Globus pallidus (tissue), 1 donor: ENCODE results near the gene PJA1.

Experiments
- DNase-seq: peaks from one replicate; pipeline ENCODE4 v3.0.0-alpha.2; 2015; ENCODE audit warnings: low spot score

Gene PJA1

DNA sequence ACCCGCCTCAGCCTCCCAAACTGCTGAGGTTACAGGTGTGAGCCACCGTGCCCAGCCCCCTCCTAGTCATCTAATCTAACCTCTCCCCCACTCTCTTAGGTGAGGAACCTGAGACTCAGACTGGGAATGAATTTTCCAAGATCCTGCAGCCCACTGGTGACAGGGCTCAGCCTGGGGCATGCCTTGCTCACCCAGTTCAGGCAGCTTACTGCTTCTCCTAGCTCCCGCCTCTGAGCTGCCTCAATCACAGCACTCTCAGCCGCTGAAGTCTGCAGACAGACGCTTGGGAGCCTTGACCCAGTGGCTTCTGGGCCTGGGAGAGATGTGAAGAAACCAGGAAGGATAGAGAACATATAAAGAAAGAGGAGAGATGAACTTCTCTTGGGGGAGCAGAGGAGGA is 24.4 kb downstream of the PJA1 start:
- DNase-seq: no peak

DNA sequence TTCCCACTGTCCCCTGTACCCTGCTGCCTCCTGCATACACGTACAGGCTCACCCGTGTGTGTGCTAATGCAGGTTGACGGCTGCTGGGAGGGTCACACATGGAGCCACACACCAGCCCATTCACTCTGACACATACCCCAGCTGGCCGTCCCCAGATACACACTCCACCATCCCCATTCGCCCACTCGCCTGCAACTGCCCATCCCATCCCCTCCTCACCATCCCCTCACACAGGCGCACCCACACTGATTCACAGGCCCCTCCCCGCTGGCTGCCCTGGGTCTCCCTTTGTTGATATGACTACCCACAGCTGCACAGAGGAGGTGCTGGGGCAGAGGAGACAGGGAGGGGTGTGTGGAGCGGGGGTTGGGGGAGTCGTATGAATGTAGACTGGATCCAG is 25.7 kb downstream of the PJA1 start:
- DNase-seq: no peak

DNA sequence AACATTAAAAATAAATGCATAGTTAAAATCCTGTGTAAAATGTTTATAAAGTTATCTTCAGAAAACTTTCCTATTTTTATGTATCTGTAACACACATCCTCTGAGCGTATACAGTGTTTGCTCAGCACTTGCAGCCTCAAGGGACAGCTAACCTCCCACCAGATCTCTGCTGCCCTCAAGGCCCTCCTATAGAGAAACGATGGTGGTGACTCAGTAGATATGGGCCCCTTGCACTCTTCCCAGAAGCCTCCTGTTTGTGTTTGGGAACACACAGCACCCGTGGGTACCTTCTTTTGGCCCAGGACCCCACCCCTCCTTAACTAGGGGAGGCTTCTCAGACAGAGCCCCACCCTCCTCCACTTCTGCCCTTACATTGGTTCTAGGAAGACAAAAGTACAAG is 26.7 kb downstream of the PJA1 start:
- DNase-seq: no peak

DNA sequence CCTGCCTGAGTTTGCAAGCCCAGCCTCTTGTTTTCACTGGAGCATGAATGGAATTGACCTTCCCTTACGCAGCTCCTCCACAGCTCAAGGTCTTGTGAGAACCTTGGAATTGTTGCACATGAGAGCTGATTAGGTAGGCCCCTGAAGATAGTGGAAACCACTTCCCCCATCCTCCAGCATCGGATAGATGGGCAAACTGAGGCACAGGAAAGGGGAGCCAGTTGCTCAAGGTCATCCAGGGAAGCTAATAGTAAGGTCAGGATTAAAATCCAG is 27.2 kb downstream of the PJA1 start:
- no peak for DNase-seq

DNA sequence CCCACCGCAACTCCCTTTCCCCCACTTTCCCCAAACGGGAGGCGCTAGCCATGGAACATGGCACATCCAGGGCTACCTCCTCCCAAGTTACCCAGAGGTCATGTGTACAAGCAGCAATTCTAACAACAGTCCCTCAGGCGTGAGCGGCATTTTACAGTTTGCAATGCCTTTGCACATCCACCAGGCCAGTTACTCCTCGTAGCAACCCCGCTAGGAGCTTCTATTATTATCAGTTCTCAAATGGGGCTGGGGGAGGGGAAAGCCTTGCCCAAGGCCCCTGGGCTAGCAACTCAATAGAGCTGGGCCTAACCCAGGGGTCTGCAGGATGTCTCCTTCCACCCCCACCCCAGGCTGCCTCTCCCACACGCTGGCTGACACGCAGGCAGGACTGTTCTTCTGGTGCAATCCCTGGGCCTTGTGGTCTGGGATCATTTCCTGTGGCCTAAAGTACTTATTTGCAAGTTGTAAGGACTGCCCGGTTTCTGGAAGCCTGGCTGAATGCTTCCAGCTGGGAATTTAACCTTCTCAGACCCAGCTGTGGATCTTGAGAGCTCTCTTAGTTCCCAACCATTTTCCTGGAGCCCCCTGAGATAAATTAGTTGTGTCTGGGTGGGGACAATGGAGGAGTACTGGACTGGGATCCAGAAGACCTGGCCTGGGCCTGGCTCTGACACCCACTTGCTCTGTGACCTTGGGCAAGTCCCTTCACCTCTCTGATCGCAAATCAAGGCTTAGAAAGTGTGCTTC is 27.7 kb downstream of the PJA1 start:
- no peak for DNase-seq

DNA sequence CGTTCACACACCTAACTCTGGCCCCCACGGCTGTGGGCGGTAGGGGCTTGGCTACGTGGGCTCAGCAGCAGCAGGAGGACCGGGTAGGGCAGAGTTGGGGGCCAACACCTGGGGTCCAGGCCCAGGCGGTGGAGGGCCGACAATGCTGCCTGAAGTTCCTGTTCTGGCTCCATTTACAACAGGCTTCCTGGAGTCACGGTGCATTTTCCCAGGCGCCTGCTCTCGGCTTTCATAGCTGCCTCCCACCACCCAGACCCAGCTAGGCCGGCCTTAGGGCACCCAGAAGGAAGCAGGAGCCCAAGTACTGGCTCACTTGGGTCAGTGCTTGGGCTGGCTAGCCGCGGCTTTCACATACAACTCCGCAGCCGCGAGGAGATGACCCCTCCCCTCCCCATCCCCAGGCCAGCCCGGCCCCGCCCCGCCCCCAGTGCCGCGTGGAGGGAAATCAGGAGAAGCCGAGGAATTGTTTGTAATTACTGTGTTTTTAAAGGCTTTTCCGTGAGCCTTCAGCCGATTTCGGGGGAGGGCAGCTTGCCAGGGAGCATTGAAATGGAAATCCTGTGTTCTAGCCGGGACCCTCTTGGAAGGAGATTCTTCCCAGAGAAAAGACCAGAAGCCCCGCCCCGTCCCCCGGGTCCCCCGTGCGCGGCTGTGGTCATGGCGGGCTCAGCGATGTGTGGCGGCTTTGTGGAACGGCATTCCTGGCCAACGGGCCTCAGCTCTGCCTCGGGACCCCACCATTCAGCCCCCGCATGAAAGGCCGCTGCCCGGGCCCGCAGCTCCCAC is 28.5 kb downstream of the PJA1 start:
- DNase-seq: no peak

DNA sequence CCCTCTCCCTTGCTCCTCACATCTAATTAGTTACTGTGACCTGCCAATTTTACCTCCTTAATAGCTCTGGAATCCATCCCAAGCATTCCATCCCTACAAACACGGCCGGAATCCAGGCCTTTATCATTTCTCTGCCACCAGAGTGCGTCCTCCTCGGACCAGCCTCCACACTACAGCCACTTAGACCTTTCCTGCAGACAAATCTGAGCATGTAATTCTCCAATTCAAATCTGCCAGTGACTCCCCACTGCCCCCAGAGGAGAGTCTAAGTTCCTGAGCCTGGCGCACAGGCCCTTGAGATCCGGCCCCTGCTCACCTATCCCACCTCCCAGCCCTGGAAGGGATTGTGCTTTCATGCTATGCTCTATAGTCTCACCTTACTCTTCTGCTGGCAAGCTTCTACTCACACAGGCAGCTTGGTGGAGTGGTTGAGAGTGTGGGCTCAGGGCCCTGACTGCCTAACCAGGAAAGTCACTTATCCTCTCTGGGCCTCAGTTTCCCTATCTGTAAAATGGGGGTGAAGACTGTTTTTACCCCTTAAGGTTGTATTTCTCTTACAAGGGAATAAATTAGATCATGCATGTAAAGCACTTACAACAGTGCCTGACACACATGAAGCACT is 31.2 kb downstream of the PJA1 start:
- DNase-seq: no peak

DNA sequence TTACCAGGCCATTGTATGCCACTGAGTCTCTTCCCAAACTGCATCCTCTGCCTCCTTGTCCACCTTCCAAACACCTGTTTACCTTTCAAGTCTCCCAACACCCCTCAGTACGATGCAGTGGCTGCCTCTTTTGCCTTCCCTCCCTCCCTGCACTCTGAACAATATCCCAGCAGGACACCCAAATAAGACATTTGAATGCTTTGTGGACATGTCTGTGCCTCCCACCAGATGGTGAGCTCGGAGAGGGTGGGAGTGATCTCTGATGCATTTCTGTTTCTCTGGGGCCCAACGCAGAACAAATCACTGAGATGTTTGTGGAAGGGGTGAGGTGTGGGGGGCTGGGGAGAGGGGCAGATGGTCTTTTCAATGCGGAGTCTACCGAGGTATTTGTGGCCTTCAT is 33.4 kb downstream of the PJA1 start:
- DNase-seq: no peak

DNA sequence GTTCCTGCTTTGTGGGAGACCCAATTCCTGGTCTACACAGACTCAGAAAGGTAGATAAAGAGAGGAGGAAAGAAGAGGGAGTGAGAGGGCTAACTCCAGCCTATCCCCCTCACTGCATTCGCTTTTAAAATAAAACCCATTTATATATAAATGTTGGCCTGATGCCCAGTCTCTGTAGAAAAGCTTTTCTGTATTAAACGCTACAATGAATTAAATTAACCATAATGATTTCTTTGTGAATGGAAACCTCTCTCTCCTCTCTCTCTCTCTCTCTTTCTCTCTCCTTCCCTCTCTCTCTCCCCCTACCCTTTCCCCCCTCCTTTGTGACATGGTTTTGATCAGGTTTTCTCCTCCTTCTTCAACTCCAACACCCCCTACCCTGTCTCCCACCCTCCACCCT is 34.8 kb downstream of the PJA1 start:
- no peak for DNase-seq

DNA sequence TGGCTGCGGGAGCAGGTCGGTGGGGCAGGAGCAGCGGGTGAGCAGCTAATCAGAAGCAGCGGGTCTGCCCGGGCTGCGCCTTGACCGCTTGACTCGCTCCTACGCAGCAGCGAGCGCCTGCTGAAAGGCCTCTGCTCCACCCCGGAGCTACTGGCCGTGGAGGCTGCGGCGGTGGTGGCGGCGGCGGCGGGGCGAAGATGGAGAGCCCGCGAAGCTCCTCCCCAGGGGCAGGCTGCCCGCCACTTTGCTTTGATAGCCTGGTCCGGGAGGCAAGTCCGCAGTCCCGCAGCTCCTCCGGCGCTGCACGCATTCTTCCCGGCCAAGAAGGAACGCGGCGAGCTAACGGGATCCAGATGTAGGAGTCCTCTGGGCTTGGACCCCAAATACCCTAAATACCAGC is 36.7 kb downstream of the PJA1 start:
- DNase-seq: no peak

DNA sequence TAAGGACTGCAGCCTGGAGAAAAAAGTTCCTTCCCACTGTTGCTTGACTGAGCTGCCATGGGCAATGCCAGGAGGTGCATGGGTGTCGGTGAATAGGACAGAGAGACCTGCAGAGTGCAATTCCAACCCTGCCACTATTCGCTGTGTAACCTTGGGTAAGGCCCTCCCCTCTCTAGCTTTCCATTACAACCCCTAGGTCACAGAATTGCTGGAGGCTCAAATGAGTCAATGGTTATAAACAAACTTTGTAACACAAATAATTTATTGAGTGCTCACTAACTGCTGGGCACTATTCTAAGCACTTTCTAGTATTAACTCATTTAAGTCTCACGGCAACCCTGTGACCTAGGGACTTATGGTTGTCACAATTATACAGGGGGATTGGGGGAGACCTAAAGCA is 37.8 kb downstream of the PJA1 start:
- DNase-seq: no peak

DNA sequence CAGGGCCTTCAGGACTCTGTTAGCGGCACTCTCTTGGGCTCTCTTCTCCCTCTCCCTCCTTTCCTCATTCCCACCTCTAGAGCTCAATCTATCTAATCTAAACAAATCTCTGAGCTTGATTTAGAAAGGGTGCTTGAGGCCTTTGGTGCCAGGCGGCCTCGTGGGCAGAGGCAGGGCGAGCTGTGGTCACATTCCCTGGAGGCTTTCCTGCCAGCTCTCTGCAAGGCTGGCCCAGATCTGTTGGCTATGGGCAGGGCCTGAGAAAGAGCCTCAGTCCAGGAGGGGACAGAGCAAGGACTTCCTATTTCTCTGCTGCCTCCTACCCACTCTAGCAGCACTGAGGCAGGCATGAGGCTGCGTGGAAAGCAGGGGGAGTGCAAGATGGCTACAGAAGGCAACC is 38.6 kb downstream of the PJA1 start:
- no peak for DNase-seq

DNA sequence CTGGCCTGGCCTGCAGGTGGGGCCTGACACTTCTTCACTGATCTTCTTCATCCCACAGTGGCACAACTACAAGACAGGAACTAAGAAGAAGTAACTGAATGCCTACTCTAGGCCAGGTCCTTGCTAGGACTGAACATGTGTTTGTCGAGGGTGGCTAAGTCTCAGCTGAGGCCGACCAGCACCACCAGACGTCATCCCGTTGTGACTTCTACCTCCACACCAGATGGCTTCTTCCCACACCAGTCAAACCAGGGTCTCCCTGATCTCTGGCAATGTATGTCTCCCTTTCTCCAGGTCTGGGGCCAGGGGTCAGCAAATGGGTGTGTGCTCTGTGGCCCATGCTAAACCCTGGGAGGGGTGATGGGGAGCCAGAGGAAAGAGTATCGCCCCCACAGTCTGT is 40.2 kb downstream of the PJA1 start:
- DNase-seq: no peak

DNA sequence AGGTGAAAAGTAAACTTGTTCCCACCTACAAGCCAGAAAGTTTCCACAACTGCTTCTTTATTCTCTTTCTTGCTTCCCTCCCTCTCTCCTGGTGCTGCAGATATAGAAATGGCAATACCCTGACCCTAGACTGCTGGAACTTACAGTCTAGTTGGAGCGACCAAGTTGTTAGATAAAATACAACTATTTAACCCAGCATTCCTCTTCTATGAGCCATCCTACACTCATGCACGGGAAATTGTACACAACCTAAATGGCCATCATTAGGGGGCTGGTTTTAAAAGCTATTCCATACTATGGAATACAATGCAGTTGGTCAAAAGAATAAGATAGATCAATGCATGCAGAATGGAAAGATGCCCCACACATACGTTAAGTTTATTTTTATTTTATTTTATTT is 41.1 kb downstream of the PJA1 start:
- DNase-seq: no peak

DNA sequence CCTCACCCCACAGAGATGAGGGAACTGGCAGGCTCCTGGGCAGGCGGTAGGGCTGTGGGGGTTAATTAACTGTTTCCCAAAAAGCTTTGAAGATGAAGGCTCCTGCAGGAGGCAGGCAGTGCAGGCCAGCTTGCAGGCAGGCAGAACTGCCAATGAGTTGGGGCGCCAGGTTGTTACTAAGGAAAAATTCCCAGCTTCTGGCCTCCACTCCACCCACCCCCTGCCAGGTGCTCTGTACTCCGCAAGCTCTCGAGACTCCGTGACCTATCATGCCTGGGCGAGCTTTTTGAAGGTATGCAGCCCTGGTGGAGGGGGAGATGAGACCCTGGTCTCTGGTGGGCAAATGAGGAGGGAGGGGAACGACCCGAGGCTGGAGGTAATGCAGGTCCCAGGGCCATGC is 41.8 kb downstream of the PJA1 start:
- DNase-seq: no peak

DNA sequence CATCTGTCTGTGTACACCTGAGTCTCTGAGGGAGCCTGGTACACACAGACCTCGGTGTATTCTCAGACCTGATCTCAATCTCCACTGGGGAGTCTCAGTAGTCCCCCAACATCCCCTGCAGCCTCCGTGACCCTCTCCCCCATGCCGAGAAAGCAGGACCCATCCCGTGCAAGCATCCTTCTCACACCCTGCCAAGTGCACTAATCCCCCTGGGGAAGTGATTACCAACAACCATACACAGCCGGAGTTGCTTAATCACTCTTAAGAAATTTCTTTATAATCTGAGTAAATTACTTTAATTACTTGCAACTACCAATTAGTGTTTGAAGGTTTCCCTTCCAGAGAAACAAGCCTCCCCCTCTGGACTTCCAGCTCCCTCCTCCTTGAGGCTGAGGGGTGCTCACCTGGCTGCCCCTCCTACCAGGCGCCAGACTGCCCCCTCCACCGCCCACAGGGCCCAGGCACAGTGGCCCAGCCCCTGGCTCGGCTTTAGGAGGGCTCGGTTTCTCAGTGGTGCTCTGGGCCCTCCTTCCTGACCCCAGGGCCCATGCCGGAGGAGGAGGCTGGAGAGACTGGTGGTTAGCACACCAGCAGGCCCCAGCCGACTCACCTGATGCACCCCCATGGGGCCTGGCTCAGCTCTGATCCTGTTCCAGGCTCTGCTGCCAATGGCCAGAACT is 43.8 kb downstream of the PJA1 start:
- no peak for DNase-seq

DNA sequence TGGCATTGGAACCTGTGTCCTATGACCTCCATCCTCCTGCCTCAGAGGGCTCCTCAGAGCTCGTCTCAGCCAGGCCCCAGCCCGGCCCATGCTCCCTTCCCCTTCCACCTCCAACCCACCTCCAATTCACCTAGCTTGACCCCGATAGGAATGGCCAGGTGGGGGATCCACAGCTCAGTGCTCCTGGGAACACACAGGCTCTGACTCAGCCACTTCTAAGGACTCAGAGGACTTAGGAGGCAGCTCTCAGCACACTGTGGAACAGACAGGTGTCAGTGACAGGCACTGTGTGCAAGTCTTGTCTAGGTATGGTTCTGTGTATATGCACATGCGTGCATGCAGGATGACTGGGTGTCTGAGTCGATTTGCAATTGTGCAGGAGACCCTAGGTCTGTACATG is 44.8 kb downstream of the PJA1 start:
- no peak for DNase-seq

DNA sequence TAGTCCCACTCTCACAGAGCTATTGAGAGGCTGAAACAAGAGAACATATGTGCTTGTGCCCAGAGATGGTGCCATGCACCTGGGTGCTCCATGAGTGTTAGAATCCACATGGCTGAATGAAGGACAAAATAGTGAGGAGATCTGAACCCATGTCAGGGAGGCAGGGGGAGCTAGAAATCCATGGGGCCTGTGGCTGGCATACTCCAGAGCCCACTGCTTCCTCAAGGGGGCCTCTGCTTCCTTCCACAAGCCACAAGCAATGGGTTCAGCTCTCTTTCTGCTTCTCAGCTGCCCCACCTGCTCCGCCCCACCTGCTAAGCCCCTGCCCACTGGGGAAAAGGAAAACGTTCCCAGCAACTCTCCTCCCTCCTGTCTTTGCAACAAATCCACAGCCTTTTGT is 46.1 kb downstream of the PJA1 start:
- no peak for DNase-seq

DNA sequence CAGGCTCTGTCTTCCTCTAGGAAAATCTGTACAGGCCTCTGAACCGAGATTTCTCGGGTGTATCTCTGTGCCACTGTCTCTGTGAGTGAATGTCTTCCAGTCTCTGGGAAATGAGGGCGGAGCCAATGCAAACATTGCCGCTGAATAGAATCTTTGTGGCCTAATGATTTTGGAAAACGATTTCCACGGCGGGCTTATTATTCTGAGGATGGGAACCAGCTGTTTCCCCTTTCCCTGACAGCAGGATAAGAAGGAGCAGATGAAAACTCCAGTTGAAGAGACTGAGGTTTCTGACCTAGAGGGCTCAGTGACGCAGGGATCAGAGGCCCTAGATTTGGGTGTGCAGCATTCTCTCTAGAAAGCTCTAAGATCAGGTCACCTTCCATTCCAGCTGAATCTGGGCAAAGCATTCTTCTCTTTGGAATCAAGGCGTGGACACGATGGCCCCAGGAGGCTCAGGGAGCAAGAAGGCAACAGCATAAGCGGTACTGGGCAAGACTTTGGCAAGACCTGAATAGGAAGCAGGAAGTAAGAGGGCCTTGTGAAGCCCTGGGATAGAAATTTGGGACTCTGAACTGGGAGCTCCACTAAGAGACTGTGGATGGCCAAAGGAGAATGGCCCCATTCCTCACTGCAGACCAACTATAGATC is 47.3 kb downstream of the PJA1 start:
- no peak for DNase-seq

DNA sequence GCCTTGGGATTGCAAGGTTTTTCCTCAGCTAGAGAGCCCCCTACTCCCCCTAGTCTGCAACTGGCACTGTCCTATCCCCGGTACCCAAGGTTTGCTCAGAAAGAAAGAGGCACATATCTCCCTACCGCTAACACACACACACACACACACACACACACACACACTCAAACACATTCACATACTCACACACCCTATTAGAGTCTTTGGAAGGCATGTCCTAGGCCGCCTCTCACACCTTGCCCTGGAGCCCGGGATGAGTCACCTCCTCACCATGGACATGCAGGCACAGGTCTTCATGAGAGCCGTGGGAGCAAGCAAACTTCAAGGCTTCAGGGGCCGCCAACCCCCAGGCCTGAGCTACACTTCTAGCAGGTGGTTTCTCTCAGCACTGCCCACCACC is 49.2 kb downstream of the PJA1 start:
- no peak for DNase-seq

DNA sequence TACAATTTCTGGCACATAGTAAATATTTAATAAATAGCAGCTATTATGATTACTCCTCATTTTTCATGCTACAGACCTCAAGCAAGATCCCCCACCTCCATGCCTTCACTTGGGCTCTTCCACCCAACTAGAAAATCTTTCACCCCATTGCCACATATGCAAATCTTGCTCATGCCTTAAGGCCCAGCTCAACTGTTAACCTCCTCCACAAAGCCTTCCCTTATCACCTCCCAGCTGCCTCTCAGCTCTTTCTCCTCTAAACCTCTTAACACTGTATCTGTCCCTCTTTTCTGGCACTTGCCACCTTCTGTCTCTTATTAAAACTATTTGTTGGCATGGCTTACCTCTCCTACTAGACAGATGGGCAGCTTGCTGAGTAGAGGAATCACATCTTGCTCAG is 51.5 kb downstream of the PJA1 start:
- DNase-seq: no peak
